ENCODE results near the gene SIN3B.

DNA sequence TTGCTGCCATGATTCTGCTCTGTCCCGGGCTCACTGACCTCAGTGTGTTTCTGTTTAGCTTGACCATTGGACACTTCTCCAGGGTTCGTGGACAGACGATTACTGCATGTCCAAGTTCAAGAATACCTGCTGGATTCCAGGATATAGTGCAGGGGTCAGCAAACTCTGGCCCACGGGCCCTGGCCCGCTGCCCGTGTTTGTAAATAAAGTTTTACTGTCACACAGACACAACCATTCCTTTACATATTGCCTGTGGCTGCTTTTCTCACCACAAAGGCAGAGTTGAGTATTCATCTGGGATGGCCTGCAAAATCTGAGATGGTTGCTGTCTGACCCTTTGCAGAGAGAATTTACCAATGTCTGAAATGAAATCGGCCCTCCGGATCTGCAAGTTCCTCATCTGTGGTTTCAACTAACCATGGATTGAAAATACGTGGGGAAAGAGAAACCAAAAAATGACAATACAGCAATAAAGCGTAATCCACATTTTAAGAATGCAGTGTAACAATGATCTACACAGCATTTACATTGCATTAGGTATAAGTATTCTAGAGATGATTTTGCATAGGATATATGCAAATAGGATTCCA lies 33.7 kb downstream of the SIN3B start:
- TF ChIP-seq BHLHE40 (IDR thresholded peaks at IDR 0.05; ENCODE audit: borderline replicate concordance) (no peak), FOXM1 (IDR thresholded peaks at IDR 0.05; ENCODE audit: borderline replicate concordance) (no peak), FOXK2 (IDR thresholded peaks at IDR 0.05) (no peak), FOXA1 (IDR thresholded peaks at IDR 0.05) (no peak), TARDBP (IDR thresholded peaks at IDR 0.05) (no peak)
